Upper lobe of left lung (tissue), 6 donors: Measurements from ENCODE around the gene PTEN. TPM values are rescaled to one million over a fixed set of nuclear protein-coding genes. Genes with fewer than 3 reads are reported as not detected.
A peak's percentile ranks its signal among the peaks of the same experiment; 100 is the strongest.

Source experiments
- ATAC-seq, 2 donors: fragments of 200-7000 bp; cut with Tn5 transposase; one replicate each; pipeline ENCODE4 v1.9.1; 2022; ENCODE audit warnings: mild to moderate bottlenecking in 2 of 2, moderate library complexity in 2 of 2; ENCODE audit not compliant: low FRiP score in 2 of 2
- DNase-seq, 2 donors: peaks; one replicate each; pipeline ENCODE4 v3.0.0-alpha.2; 2019 to 2020
- H3K27ac ChIP-seq, 4 donors: fragments of 200-600 bp; sonication (generic); one replicate each; pipeline ENCODE4 v1.5.1; 2016 to 2019
- H3K27me3 ChIP-seq, 4 donors: fragments of 200-600 bp; sonication (generic); one replicate each; pipeline ENCODE4 v1.5.1; 2017 to 2019
- H3K36me3 ChIP-seq, 4 donors: fragments of 200-600 bp; sonication (generic); one replicate each; pipeline ENCODE4 v1.5.1; 2016 to 2019
- H3K4me1 ChIP-seq, 4 donors: fragments of 200-600 bp; sonication (generic); one replicate each; pipeline ENCODE4 v1.5.1; 2018 to 2019
- H3K4me3 ChIP-seq, 4 donors: fragments of 200-600 bp; sonication (generic); one replicate each; pipeline ENCODE4 v1.5.1; 2017 to 2019; ENCODE audit warnings: mild to moderate bottlenecking in 2 of 4, moderate library complexity in 1 of 4
- H3K9me3 ChIP-seq, 4 donors: fragments of 200-600 bp; sonication (generic); one replicate each; pipeline ENCODE4 v1.5.1; 2018 to 2019
- EP300 ChIP-seq, 4 donors: sonication (generic); formaldehyde crosslinking; IDR thresholded peaks; one replicate each; pipeline ENCODE4 v1.5.1; 2017; ENCODE audit warnings: antibody characterized with exemption in 4 of 4, control low read depth in 2 of 4
- POLR2A ChIP-seq, 4 donors: fragments of 450-650 bp; IDR thresholded peaks; one replicate each; pipeline ENCODE4 v1.5.1; 2016 to 2017; ENCODE audit warnings: antibody characterized with exemption in 4 of 4, mild to moderate bottlenecking in 2 of 4
- POLR2AphosphoS5 ChIP-seq, 2 donors: sonication (generic); formaldehyde crosslinking; IDR thresholded peaks; one replicate each; pipeline ENCODE4 v1.5.1; 2017; ENCODE audit warnings: antibody characterized with exemption in 2 of 2
- WGBS, 2 donors: methylation state at CpG; one replicate each; pipeline ENCODE4 v1.1.5; 2017 to 2018; 5-methylcytosine and 5-hydroxymethylcytosine counted together
- total RNA-seq, 6 donors: library from RNA; depleted of rRNA in 4 of 6; stranded (reverse); fragments of >200 nt in 4 of 6; gene quantifications; one replicate each; pipeline versions ENCODE4 v1.1.0 to v1.2.1, GENCODE V29; 2016 to 2021
- TF ChIP-seq, protein P1 (sequence below), 6 experiments: fragments of 450-650 bp in 4 of 6; fragments of 200-600 bp in 2 of 6; sonication (generic) in 2 of 6; IDR thresholded peaks; one replicate each; pipeline ENCODE4 v1.5.1; 2016 to 2019; ENCODE audit warnings: antibody characterized with exemption in 6 of 6
- donor health status: DM: no; HTN: no; CAD: no; lungs with moderate emphysema.
- donor health status: DM: no; HTN: yes; CAD: no; lungs with severe emphysema.

PTEN gene
- total RNA-seq, 6 donors from 2014 or later, result 63.3 to 177 (median 99.0) TPM

DNA sequence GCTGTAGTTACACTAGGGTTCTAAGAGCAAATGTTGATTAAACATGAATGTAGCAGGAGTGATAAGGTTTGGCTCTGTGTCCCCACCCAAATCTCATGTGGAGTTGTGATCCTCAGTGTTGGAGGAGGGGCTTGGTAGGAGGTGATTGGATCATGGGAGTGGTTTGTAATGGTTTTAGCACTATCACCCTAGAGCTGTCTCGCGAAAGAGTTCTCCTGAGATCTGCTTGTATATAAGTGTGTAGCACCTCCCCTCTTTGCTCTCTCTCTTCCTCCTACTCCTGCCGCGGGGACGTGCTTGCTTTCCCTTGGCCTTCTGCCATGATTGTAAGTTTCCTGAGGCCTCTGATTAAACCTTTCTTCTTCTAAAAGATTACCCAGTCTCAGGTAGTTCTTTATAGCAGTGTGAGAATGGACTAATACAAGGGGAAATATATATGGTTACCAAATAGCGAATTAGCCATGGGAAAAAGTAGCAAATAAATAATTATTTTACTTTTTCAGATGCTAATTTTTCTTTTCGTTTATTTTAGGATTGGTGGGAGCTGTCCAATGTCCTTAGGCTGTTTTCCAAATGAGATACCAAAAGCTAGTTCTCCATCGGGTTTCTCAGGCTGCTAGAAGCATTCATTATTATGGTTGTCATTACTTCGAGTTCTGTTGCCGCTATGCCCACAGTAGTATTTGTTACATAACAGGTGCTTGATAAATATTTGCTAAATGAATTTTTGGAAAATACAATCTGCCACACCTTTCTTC, 58.7 kb downstream of the PTEN start:
- WGBS, 2 donors, result 69% methylated on average over 10 of the region's 10 CpGs
- Histone ChIP-seq H3K4me3 (no peak overlapping the region), H3K4me1 (peaks cover 7 to 55% (median 43%) of the 10 kb centered on the region in 4 donors), H3K27ac (no peak overlapping the region), H3K9me3 (no peaks in the 10 kb centered on the region), H3K27me3 (no peaks in the 10 kb centered on the region), H3K36me3 (no peaks in the 10 kb centered on the region)
- no peak for DNase-seq
- no peak for ATAC-seq
- TF ChIP-seq POLR2AphosphoS5 (IDR thresholded peaks at IDR 0.05), result no peak
- TF ChIP-seq, protein P1, sequence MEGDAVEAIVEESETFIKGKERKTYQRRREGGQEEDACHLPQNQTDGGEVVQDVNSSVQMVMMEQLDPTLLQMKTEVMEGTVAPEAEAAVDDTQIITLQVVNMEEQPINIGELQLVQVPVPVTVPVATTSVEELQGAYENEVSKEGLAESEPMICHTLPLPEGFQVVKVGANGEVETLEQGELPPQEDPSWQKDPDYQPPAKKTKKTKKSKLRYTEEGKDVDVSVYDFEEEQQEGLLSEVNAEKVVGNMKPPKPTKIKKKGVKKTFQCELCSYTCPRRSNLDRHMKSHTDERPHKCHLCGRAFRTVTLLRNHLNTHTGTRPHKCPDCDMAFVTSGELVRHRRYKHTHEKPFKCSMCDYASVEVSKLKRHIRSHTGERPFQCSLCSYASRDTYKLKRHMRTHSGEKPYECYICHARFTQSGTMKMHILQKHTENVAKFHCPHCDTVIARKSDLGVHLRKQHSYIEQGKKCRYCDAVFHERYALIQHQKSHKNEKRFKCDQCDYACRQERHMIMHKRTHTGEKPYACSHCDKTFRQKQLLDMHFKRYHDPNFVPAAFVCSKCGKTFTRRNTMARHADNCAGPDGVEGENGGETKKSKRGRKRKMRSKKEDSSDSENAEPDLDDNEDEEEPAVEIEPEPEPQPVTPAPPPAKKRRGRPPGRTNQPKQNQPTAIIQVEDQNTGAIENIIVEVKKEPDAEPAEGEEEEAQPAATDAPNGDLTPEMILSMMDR (IDR thresholded peaks at IDR 0.05), result no peak
- TF ChIP-seq POLR2A (IDR thresholded peaks at IDR 0.05), result no peak
- no peak for TF ChIP-seq EP300 (IDR thresholded peaks at IDR 0.05)

- H3K4me1 ChIP-seq, result peaks cover 8 to 53% (median 35%) of the 10 kb centered on the region in 4 donors
- no peaks in the 10 kb centered on the region for H3K9me3 ChIP-seq
- H3K27me3 ChIP-seq, result no peaks in the 10 kb centered on the region
- H3K36me3 ChIP-seq, result no peaks in the 10 kb centered on the region
- no peak for DNase-seq
- 89 to 95% methylated on average over 4 of the region's 4 CpGs for WGBS, 2 donors
- ATAC-seq, result no peak
- no peak overlapping the region for H3K4me3 ChIP-seq
- TF ChIP-seq, protein P1 (IDR thresholded peaks at IDR 0.05), result no peak
- no peak for TF ChIP-seq EP300 (IDR thresholded peaks at IDR 0.05)
- no peak for TF ChIP-seq POLR2AphosphoS5 (IDR thresholded peaks at IDR 0.05)
- TF ChIP-seq POLR2A (IDR thresholded peaks at IDR 0.05), result no peak
- no peak overlapping the region for H3K27ac ChIP-seq
These were observed 59.8 kb downstream of the PTEN start for GRCh38 chr10:87923233-87923632.

- TF ChIP-seq, protein P1 (IDR thresholded peaks at IDR 0.05), result no peak
- TF ChIP-seq POLR2AphosphoS5 (IDR thresholded peaks at IDR 0.05), result no peak
- TF ChIP-seq EP300 (IDR thresholded peaks at IDR 0.05), result no peak
- TF ChIP-seq POLR2A (IDR thresholded peaks at IDR 0.05), result no peak
- 28 to 29% methylated on average over 2 of the region's 2 CpGs for WGBS, 2 donors
- Histone ChIP-seq H3K4me3 (no peak overlapping the region), H3K27me3 (no peaks in the 10 kb centered on the region), H3K9me3 (no peaks in the 10 kb centered on the region), H3K4me1 (peaks cover 23 to 59% (median 44%) of the 10 kb centered on the region in 4 donors), H3K27ac (no peak overlapping the region), H3K36me3 (no peaks in the 10 kb centered on the region)
- no peak for ATAC-seq
- DNase-seq, result no peak
These were observed 62.1 kb downstream of the PTEN start for GRCh38 chr10:87925570-87925969.

DNA sequence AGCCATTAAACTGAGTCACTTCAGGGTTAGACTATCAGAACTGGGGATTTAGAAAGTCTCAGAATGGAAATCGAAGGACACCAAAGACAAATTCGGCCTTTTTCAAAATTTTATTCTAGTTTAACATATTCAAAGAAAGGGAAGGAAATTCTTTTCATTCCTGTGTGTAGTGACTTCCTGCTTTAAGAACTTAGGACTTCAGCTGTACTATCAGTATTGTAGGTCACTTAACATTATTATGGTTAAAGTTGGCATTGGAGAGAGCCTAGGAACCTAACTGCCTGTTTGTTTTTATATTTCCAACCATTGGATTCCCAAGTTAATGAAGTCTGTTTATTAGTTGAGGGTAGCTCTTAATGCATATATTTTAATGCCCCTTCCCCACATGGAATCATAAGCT, 63.7 kb downstream of the PTEN start:
- 30 to 42% methylated on average over 2 of the region's 2 CpGs for WGBS, 2 donors
- Histone ChIP-seq H3K27me3 (no peaks in the 10 kb centered on the region), H3K4me1 (peaks cover 35 to 59% (median 44%) of the 10 kb centered on the region in 4 donors), H3K4me3 (no peak overlapping the region), H3K27ac (peak overlapping the region in 1 of 4 donors; percentile 27), H3K36me3 (peaks cover 0 to 3% (median 0%) of the 10 kb centered on the region in 4 donors), H3K9me3 (no peaks in the 10 kb centered on the region)
- DNase-seq (no peak), ATAC-seq (no peak)
- TF ChIP-seq POLR2A (IDR thresholded peaks at IDR 0.05) (no peak), POLR2AphosphoS5 (IDR thresholded peaks at IDR 0.05) (no peak), EP300 (IDR thresholded peaks at IDR 0.05) (no peak)
- TF ChIP-seq, protein P1 (IDR thresholded peaks at IDR 0.05), result no peak

- 44 to 53% methylated on average over 3 of the region's 3 CpGs for WGBS, 2 donors
- Histone ChIP-seq H3K36me3 (peaks cover 0 to 14% (median under 1%) of the 10 kb centered on the region in 4 donors), H3K27ac (no peak overlapping the region), H3K4me1 (peaks cover 31 to 41% (median 36%) of the 10 kb centered on the region in 4 donors), H3K4me3 (no peak overlapping the region), H3K27me3 (no peaks in the 10 kb centered on the region), H3K9me3 (no peaks in the 10 kb centered on the region)
- ATAC-seq, result no peak
- no peak for TF ChIP-seq EP300 (IDR thresholded peaks at IDR 0.05)
- DNase-seq, result no peak
These were observed 65.6 kb downstream of the PTEN start for GRCh38 chr10:87928996-87929395.
